ENCODE results near the gene DGLUCY.

Gene DGLUCY

GRCh38 chr14:91229005-91229382 lies 115.1 kb downstream of the DGLUCY start:
- no peak for DNase-seq (ENCODE audit: extremely low read depth, insufficient read length)
- Histone ChIP-seq H3K27me3 (replicated peaks; ENCODE audit: control insufficient read depth, insufficient read depth, low read length) (no peaks in the 10 kb centered on the region), H3K36me3 (ENCODE audit: control insufficient read depth, insufficient read depth, low read length) (no peaks in the 10 kb centered on the region), H3K4me3 (replicated peaks; ENCODE audit: low read depth, low read length) (no peak overlapping the region)
- no peak for TF ChIP-seq CTCF (IDR thresholded peaks at IDR 0.05; ENCODE audit: insufficient read depth, low read length, poor library complexity, severe bottlenecking)

GRCh38 chr14:91229743-91230200 lies 115.9 kb downstream of the DGLUCY start:
- Histone ChIP-seq H3K36me3 (ENCODE audit: control insufficient read depth, insufficient read depth, low read length) (no peaks in the 10 kb centered on the region; the same call in 1 of the 2 replicates), H3K4me3 (replicated peaks; ENCODE audit: low read depth, low read length) (no peak overlapping the region; the same call in 1 of the 2 replicates), H3K27me3 (replicated peaks; ENCODE audit: control insufficient read depth, insufficient read depth, low read length) (no peaks in the 10 kb centered on the region)
- no peak for TF ChIP-seq CTCF (IDR thresholded peaks at IDR 0.05; ENCODE audit: insufficient read depth, low read length, poor library complexity, severe bottlenecking)
- peak; percentile 75 for DNase-seq (ENCODE audit: extremely low read depth, insufficient read length)

- Histone ChIP-seq H3K36me3 (ENCODE audit: control insufficient read depth, insufficient read depth, low read length) (no peaks in the 10 kb centered on the region; the same call in 1 of the 2 replicates), H3K4me3 (replicated peaks; ENCODE audit: low read depth, low read length) (no peak overlapping the region), H3K27me3 (replicated peaks; ENCODE audit: control insufficient read depth, insufficient read depth, low read length) (no peaks in the 10 kb centered on the region)
- TF ChIP-seq CTCF (IDR thresholded peaks at IDR 0.05; ENCODE audit: insufficient read depth, low read length, poor library complexity, severe bottlenecking): no peak
- DNase-seq (ENCODE audit: extremely low read depth, insufficient read length): no peak
Measured at GRCh38 chr14:91230397-91231035, 116.6 kb downstream of the DGLUCY start.

- no peak for DNase-seq (ENCODE audit: extremely low read depth, insufficient read length)
- Histone ChIP-seq H3K27me3 (replicated peaks; ENCODE audit: control insufficient read depth, insufficient read depth, low read length) (no peaks in the 10 kb centered on the region), H3K4me3 (replicated peaks; ENCODE audit: low read depth, low read length) (no peak overlapping the region), H3K36me3 (ENCODE audit: control insufficient read depth, insufficient read depth, low read length) (no peaks in the 10 kb centered on the region; the same call in 1 of the 2 replicates)
- TF ChIP-seq CTCF (IDR thresholded peaks at IDR 0.05; ENCODE audit: insufficient read depth, low read length, poor library complexity, severe bottlenecking): no peak
Measured at GRCh38 chr14:91231446-91231845, 117.6 kb downstream of the DGLUCY start.

- DNase-seq (ENCODE audit: extremely low read depth, insufficient read length): no peak
- H3K4me3 ChIP-seq (replicated peaks; ENCODE audit: low read depth, low read length): no peak overlapping the region
- no peak for TF ChIP-seq CTCF (IDR thresholded peaks at IDR 0.05; ENCODE audit: insufficient read depth, low read length, poor library complexity, severe bottlenecking)
- H3K36me3 ChIP-seq (ENCODE audit: control insufficient read depth, insufficient read depth, low read length): no peaks in the 10 kb centered on the region; the same call in 1 of the 2 replicates
- H3K27me3 ChIP-seq (replicated peaks; ENCODE audit: control insufficient read depth, insufficient read depth, low read length): no peaks in the 10 kb centered on the region
Measured at GRCh38 chr14:91232052-91232451, 118.2 kb downstream of the DGLUCY start.

Data from GM06990 (cell line).